ENCODE data around the gene SYNC.
"Not testable (repeated sequence)": the region's sequence is repeated elsewhere in the genome, so short reads cannot be mapped to it uniquely, and the experiment has no call there.

The SYNC gene

DNA sequence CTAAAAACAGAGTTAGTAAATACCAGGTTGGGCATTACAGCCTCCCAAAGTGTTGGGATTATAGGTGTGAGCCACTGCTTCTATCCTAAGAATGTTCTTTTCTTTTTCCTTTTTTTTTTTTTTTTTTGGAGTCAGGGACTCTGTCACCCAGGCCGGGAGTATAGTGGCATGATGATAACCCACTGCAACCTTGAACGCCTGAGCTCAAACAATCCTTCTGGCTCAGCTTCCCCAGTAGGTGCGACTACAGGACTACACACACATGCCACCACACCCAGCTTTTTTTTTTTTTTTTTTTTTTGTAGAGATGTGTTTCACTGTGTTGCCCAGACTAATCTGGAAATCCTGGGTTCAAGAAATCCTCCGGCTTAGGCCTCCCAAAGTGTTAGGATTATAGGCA is 58.1 kb downstream of the SYNC start:
- no peak for DNase-seq (ENCODE audit: low spot score)
- in situ Hi-C loops (cut with MboI; ENCODE audit: low pct_unique_long_range_greater_than_20kb, low sequenced_read_pairs, unreplicated experiment), result no loop called here
- no peak for TF ChIP-seq CTCF (IDR thresholded peaks at IDR 0.05; ENCODE audit: extremely low read depth, insufficient read depth, missing control alignments)

- DNase-seq (ENCODE audit: low spot score); in situ Hi-C loops (cut with MboI; ENCODE audit: low pct_unique_long_range_greater_than_20kb, low sequenced_read_pairs, unreplicated experiment): not testable (repeated sequence)
Measured at GRCh38 chr1:32642292-32642827, 60.2 kb downstream of the SYNC start.

- DNase-seq (ENCODE audit: low spot score), result no peak
- in situ Hi-C loops (cut with MboI; ENCODE audit: low pct_unique_long_range_greater_than_20kb, low sequenced_read_pairs, unreplicated experiment), result no loop called here
Measured at GRCh38 chr1:32639489-32640075, 63.0 kb downstream of the SYNC start.

DNA sequence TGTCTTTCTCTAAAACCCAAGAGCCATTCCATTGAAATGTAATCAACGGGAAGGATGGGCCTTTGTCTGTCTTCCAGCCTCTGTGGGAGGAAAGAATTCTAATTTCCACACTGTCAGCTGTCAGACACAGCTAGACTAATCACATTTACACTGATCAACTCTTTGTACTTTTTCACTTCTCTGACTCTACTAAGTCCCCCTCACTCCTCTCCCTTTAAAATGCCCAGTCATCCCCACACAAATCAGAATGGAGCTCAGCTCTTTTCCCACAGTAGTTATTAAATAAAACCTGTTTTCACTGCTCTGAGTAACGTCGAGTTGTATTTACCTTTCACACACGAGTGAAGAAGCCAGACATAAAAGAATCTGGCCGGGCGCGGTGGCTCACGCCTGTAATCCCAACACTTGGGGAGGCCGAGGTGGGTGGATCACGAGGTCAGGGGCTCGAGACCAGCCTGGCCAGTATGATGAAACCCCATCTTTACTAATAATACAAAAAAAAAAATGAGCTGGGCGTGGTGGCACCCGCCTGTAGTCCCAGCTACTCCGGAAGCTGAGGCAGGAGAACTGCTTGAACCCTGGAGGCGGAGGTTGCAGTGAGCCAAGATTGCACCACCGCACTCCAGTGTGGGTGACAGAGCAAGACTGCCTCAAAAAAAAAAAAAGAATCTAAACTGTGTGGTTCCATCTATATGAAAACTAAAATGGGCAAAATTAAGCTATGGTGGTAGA is 65.5 kb downstream of the SYNC start:
- in situ Hi-C loops (cut with MboI; ENCODE audit: low pct_unique_long_range_greater_than_20kb, low sequenced_read_pairs, unreplicated experiment), result no loop called here
- no peak for DNase-seq (ENCODE audit: low spot score)
- no peak for TF ChIP-seq CTCF (IDR thresholded peaks at IDR 0.05; ENCODE audit: extremely low read depth, insufficient read depth, missing control alignments)

More at GRCh38 chr1:32639489-32640075, 63.0 kb downstream of the SYNC start:
- no peak for TF ChIP-seq CTCF (IDR thresholded peaks at IDR 0.05; ENCODE audit: extremely low read depth, insufficient read depth, missing control alignments)

GRCh38 chr1:32635508-32636277 is 66.9 kb downstream of the SYNC start:
- in situ Hi-C loops (cut with MboI; ENCODE audit: low pct_unique_long_range_greater_than_20kb, low sequenced_read_pairs, unreplicated experiment), result no loop called here
- TF ChIP-seq CTCF (IDR thresholded peaks at IDR 0.05; ENCODE audit: extremely low read depth, insufficient read depth, missing control alignments), result no peak
- no peak for DNase-seq (ENCODE audit: low spot score)

DNA sequence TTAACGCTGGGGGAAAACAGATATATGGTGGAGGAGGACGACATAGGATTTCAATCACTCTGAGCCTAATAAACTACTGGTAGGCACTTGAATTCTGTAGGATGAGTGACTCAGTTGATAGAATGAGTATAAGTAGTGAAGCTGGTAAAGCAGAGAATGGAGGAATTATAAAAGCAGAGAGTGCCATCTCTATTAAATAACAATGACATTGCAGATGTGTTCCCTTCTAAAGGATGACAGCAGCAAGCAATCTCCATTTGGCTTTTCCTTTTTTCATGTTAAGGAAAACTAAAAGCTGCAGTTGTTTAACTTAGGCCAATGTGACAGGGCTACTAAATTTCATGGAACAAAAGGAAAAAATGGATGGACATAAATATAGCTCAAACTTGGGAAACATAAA is 69.7 kb downstream of the SYNC start:
- DNase-seq (ENCODE audit: low spot score), result no peak
- TF ChIP-seq CTCF (IDR thresholded peaks at IDR 0.05; ENCODE audit: extremely low read depth, insufficient read depth, missing control alignments), result no peak
- in situ Hi-C loops (cut with MboI; ENCODE audit: low pct_unique_long_range_greater_than_20kb, low sequenced_read_pairs, unreplicated experiment), result no loop called here

- DNase-seq (ENCODE audit: low spot score); in situ Hi-C loops (cut with MboI; ENCODE audit: low pct_unique_long_range_greater_than_20kb, low sequenced_read_pairs, unreplicated experiment): not testable (repeated sequence)
Measured at GRCh38 chr1:32630173-32630572, 72.4 kb downstream of the SYNC start.

Data from GM13977 (cell line).